ENCODE data around the gene USP24. TPM values are rescaled to one million over a fixed set of nuclear protein-coding genes. Genes with fewer than 3 reads are reported as not detected.

Gene USP24
- total RNA-seq, 1 donor from 2014 or later: 45.1 TPM

DNA sequence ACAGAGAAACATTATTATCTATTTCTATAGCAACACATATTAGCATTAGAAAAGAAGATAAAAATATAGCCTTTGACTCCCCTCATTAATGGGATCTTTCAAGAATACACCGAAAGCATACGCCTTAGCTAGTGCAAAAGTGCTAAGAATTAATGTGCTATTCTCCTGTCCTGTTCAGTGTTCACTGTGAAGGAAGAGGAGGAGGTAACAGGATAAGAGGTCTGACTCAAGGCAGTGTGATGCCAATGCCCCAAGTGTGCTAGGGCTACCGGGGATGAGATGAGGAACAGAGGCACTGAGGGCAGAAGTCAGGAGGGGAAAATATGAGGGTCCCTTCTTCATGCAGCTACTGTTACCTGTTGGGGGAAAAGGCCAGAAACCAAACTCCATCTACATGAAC is 43.5 kb downstream of the USP24 start:
- intact Hi-C loops (cut with DNase I): no loop called here
- no peak for DNase-seq (ENCODE audit: low spot score)

DNA sequence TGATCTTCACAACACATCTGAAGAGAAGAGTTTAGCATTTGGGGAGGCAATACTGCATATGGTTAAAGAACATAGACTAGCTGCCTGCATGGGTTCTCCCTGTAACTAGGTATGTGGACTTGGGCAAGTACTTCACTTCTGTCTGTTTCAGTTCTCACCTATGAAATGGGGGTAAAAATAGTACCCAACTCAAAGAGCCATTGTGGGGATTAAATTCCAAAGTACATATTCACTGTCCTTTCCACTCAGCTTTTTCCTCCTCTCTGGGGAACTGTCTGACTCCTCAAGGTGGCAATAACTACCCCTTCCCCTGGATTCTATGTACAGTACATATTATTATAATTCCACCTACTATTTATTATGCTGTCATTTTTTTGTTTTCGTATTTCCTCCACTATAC is 44.7 kb downstream of the USP24 start:
- intact Hi-C loops (cut with DNase I): no loop called here
- DNase-seq (ENCODE audit: low spot score): no peak

DNA sequence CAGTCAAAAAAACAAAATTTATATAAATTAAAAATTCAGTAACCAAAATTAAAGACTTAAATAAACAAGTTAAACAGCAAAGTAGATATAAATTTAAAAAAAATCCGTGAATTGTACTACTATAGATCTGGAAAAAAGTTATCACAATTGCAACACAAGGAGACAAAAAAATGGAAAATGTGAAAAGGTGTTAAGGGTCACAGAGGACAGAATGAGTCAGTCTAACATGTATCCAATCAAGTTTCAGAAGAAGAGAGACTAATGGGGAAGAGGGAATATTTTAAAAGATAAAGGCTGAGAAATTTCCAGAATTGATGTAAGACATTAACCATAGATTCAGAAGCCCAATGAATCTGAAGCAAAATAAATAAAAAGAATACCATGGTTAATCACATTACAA is 46.0 kb downstream of the USP24 start:
- intact Hi-C loops (cut with DNase I): no loop called here
- no peak for DNase-seq (ENCODE audit: low spot score)

DNA sequence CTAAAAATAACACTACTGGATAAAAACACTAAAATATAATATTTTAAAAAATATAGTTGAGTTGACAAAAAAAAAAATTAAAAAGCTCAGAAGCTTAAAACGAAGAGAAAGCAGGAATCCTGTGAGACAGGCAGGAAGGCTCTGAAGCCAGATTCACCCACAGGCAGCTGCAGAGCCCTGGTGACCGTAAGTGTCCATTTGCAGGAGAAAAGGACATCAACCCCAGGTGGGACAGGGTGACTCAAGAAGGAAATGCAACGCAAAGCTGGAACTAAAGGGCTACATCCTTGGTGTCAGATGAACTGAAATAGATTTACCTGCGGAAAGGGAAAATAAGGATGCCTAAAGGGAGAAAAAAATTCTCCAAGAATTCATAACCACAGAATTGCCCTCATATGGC is 46.8 kb downstream of the USP24 start:
- intact Hi-C loops (cut with DNase I): no loop called here
- no peak for DNase-seq (ENCODE audit: low spot score)

DNA sequence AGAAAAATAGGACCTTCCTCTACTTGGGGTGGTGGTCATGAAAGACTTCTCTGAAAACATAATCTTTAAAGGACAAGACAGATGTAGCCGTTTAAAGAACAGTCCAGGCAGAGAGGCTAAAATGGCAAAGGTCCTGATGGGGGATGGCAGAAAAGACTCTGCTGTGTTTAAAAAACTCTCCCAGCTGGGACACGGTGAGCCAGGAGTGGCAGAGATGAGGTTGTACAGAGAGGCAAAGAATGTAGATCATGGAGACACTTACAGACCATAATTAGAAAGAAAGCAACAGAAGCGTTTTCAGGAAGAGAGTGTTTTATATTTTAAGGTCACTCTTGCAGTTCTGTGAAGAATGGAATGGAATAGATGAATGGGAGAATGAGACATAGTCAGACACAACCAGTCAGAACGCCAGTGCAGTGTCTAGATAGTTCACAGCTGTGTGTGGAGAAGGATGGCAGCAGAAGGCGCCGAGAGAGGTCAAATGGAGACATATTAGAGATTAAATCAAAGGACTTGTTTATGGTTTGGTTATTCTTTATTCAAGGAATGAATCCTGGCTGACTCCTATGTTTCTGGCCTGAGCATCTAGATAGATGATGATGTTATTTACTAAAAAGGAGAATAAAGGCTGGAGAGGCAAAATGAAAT is 47.8 kb downstream of the USP24 start:
- intact Hi-C loops (cut with DNase I): no loop called here
- DNase-seq (ENCODE audit: low spot score): no peak

DNA sequence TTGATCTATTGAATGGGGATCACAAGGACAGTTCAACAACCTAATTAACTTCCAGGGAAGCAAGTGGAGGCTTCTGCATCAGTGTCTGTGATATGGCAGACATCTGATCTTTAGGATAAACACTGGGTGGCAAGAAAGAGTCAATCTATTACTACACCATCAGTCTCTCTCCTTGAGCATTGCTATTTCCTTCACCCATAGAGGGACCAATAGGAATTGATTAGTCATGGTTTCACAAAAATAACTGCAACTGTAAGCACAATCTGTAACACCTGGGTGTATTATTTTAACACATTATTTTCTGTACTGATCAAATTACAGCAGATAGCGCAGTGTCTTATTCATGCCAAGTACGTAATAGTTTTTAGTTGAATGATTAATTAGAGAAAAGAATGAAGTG is 50.3 kb downstream of the USP24 start:
- intact Hi-C loops (cut with DNase I): no loop called here
- no peak for DNase-seq (ENCODE audit: low spot score)

DNA sequence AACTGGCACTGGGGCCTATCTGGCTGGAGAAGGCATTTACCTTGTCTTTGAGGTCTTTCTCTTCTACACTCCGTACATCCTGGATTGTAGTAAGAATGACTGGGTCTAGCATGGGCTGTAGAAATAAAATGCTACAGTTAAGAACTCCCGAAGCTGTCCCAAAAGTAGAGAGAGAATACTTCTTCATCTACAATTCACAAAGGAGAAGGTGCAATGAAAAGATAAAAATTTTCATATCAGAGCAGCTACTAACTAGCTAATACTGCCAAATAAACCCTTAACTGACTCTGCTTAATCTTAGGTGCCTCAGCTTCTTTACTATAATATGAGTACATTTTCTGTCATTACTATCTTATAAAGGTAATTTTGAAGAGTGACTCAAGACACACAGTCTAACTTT is 55.6 kb downstream of the USP24 start:
- no peak for DNase-seq (ENCODE audit: low spot score)
- intact Hi-C loops (cut with DNase I): loop anchor here (5.0 kb wide), 1 partner anchor 53 kb away; no protein-coding TSS in a partner anchor

DNA sequence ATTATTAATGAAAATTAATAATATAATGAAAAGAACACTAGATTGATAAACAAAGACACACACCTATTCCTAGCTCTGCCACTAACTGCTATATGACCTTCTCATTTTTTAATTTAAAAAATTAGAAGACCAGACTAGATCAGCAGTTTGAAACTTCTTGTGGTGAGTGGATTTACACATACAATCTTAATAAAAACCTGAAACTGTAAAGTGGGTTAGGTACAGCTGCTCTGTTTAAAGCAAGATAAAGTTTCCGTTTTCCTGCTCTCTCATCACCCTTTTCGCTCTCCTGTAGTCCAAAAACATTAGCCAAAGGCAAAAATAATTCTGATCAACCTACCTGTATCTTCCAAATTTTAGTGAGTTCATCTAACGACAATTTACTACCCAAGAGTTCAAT is 58.6 kb downstream of the USP24 start:
- intact Hi-C loops (cut with DNase I): loop anchor here (5.0 kb wide), 1 partner anchor 56 kb away; no protein-coding TSS in a partner anchor
- DNase-seq (ENCODE audit: low spot score): no peak

DNA sequence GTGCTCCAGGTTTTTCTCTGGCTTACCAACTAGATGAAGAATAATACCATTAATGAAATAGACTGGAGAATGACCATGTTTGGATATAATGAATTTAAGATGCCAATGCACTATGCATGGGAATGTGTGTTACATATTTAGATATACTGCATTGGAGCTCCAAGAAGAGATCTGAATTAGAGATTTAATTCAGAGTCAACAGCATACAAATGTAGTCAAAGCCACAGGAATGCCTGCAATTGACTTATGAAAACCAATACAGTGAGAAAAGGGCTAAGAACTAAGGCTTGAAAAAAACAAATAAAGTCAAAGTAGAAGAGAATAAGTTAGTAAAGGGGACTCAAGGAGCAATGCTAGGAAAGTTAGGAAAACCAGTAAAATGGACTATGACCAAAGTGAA is 59.1 kb downstream of the USP24 start:
- DNase-seq (ENCODE audit: low spot score): no peak
- intact Hi-C loops (cut with DNase I): loop anchor here (5.0 kb wide), 1 partner anchor 56 kb away; no protein-coding TSS in a partner anchor

DNA sequence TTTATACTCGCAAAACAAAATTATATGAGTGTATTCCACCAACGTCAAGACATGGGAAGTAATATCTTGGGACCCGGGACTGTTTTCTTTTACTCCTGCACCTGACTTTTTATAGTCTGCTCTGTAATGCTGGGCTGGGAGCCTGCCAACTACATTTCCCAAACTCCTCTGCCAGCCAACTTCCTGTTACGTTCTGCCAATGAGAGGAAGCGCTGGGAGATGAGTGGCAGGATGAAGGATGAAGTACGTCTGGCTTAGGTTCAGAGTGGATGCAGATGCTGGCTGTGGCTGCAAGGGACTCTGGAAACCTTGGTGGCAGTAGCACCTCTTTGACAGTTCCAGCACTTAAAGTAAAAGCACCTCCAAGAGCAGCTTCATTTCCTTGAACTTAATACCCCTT is 59.6 kb downstream of the USP24 start:
- intact Hi-C loops (cut with DNase I): loop anchor here (5.0 kb wide), 1 partner anchor 57 kb away; no protein-coding TSS in a partner anchor
- peak; percentile 82 for DNase-seq (ENCODE audit: low spot score)

DNA sequence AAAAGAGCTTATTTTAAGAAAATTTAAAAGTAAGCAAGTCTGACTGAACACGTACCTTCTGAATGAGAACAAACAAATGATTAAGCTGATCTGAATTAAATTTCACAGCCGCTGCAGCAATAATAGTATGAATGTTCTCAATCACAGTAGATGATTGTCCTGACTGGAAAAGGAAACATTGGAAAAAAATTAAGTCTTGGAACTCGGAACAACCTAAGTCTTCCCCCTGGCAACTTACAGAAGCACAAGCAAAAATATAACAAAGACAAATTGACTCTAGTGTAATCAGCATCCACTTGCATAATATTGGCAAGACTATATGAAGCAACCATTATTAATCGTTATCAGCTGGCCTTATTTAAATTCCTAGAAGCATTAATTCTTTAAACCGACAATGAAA is 60.5 kb downstream of the USP24 start:
- intact Hi-C loops (cut with DNase I): loop anchor here (5.0 kb wide), 1 partner anchor 58 kb away; no protein-coding TSS in a partner anchor

DNA sequence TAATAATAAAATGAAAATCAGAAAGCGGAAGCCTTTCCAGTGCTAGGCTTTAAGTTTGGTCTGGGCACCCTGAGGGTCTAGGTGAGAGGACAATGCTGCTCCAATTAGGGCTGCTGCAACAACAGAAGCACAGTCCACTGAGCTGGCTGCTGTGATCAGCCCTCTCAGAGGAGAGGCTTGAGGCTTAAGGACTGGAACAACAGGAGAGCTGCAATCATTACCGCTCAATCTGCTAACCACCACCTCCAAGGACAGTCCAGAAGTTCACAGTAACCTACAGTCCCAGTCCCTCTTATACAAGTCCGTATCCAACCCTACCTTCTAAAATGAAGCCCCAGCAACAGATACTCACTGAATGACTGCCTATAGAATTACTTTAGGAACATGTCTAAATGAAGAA is 62.1 kb downstream of the USP24 start:
- intact Hi-C loops (cut with DNase I): no loop called here
- DNase-seq (ENCODE audit: low spot score): no peak

More for the DNA sequence above, 60.5 kb downstream of the USP24 start:
- no peak for DNase-seq (ENCODE audit: low spot score)

DNA sequence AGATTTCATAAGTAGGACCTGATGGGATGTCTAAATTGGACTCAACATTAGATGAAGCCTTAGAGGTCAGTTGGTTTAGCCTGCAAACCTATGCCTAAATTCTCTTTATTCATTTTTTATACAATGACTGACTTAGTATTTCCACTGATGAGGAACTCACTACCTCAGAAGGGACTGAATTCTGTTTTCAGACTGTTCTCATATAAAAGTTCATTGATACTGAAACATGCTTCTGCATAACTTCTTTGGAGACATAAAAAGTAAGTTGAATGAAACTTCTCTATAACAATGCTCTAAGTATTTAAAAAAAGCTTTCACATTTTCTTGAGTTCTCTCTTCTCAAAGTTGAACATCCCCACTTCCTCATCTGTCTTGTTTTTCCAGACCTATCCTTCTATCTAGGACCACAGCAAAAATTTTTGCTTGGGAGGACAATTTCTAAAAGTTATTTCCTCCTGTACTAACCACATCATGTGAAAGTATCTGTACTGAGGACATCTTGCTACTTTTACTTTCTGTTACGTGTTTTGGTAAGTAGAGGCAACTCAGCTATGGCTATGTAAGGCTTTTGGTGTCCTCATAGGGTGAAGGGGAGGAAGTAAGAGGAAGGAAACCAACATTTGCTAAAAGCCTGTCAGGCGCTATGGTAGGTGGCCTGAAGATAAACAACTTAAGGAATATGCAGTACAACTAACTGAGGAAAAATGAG is 64.1 kb downstream of the USP24 start:
- DNase-seq (ENCODE audit: low spot score): no peak
- intact Hi-C loops (cut with DNase I): no loop called here

DNA sequence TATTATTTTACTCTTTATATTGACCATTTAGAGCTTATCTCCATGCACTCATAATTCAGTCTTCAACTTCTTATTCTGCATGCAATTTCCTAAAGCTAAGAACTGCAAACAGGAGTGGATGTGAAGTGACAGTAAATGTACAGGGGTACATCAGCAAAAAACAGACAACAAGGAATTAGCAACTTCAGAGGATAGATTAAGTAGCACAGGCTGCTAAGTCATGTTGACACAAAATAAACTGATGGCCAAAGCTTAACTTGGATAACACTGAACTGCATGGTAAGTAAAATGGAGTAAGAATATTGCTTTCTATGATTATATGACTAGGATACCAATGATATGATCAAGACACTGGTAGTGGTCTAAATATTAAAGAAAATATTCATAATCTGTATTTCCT is 66.5 kb downstream of the USP24 start:
- intact Hi-C loops (cut with DNase I): loop anchor here (10.0 kb wide), 1 partner anchor 1436 kb away; no protein-coding TSS in a partner anchor

DNA sequence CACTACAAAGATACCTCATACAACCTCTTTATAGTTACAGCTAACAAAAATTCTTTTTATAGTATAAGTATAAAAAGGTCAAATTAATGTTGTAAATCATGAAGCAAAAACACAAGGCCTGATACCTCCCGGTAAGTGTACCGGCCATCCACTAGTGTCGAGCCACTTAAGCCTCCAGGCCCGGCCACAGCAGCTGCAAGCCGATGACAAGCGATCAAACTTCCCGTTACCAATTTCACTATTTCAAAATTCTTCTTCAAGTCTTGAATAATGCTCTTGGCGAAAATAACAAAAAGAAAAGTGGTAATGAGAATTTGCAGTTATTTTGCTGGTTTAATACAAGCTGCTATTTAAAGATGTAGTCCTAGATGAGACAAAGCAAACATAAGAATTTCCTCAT is 67.6 kb downstream of the USP24 start:
- no peak for DNase-seq (ENCODE audit: low spot score)
- intact Hi-C loops (cut with DNase I): loop anchor here (10.0 kb wide), 1 partner anchor 1437 kb away; no protein-coding TSS in a partner anchor

More for the DNA sequence above, 66.5 kb downstream of the USP24 start:
- no peak for DNase-seq (ENCODE audit: low spot score)

DNA sequence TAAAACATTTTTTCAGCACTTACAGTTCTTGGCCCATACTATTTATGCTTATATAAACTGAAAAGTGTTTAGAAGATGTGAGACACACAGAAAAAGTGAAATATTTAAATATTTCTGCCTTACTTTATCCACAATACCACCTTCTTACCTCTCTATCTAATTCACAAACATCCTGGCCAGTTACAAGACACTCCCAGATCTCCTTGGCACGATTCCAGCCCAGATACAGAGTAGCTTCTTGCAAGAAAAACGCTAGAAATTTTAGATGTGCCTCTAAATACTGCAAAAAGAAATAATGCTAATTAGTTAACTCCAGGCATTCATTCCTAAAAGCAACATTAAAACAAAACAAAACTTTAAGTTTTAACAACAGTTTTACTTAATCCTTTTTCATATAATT is 68.4 kb downstream of the USP24 start:
- intact Hi-C loops (cut with DNase I): loop anchor here (10.0 kb wide), 1 partner anchor 1438 kb away; no protein-coding TSS in a partner anchor
- DNase-seq (ENCODE audit: low spot score): no peak

DNA sequence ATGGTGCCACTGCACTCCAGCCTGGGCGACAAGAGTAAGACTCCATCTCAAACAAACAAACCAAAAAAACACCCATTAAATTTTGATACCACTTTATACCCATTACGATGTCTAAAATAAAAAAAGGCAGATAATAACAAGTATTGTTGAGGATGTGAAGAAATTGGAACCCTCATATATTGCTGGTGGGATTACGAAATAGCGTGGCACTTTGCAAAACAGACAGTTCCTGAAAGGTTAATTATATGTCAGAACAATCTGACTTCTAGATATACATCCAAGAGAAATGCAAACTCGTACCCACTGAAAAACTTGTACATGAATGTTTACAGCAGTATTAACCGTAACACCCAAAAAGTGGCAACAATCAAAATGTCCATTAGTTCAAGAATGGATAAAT is 70.3 kb downstream of the USP24 start:
- no peak for DNase-seq (ENCODE audit: low spot score)
- intact Hi-C loops (cut with DNase I): loop anchor here (5.0 to 10.0 kb wide), 2 partner anchors 67 to 1440 kb away; no protein-coding TSS in a partner anchor

DNA sequence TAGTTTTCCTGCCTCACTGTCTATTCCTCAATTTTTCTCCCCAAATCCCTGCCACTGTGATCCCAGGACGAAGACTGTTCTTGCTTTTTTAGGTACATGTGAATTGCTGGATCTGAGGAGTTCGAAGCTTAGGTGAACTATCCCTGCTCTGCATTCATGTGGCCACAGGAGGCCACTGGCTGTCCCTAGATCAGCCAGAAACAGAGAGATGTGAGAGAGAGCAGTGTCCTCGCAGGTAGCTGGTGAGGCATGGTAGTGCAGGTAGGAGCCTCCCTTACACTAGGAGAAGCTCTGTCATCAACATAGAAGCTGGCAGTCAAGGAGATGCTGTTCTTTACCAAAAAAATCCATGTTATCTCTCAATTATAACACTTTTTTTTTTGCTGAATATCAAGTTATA is 71.5 kb downstream of the USP24 start:
- intact Hi-C loops (cut with DNase I): loop anchor here (5.0 to 10.0 kb wide), 2 partner anchors 69 to 1441 kb away; no protein-coding TSS in a partner anchor
- DNase-seq (ENCODE audit: low spot score): no peak

DNA sequence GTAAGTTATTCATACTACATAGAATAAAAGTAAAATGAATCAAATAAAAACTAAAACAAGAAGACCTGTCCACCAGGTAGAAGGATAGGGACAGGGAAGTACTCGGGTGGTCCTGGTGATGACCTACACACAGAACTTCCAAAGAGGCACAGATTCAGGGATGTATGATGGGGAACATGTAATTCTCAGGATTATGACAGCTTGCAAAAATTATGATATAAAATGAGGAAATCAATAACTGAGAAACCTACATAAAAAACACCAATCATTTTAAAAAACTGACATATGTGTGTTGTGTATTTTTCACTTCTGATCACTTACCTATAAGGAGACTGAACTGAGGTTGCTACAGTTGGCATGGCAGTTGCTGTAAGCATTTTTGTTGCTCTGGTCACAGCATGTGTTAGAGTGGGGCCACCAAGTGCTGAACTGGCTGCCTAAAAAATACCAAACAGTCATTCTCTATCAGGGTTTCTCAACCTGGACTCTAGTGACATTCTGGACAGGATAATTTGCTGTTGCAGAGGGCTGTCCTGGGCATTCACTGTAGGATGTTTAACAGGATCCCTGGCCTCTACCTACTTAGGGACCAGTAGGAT is 73.8 kb downstream of the USP24 start:
- intact Hi-C loops (cut with DNase I): loop anchor here (5.0 to 10.0 kb wide), 2 partner anchors 71 to 1443 kb away; no protein-coding TSS in a partner anchor
- no peak for DNase-seq (ENCODE audit: low spot score)

DNA sequence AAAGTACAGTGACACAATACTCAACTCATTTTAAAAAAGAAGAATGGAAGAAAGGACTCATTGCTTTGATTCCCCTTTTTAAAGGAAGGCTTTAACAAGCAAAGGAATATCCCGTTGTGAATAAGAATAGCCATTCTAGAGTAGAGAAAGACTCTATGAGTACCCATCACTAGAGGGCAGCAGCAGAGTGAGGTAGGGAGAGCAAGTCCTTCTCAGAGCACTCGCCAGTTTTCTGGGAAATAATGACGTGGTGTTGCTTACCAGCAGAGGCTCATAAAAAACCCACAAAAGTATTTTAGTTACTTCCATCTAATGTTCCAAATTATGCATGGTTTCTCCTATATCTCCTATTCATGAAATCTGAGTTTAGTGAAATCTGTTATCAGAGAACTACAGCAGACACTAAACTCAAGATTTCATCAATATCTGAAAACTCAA is 74.6 kb downstream of the USP24 start:
- no peak for DNase-seq (ENCODE audit: low spot score)
- intact Hi-C loops (cut with DNase I): loop anchor here (1.0 to 10.0 kb wide), 3 partner anchors 72 to 1444 kb away; no protein-coding TSS in a partner anchor

Data from cardiac septum (tissue), 1 donor.